Measurements from ENCODE around the gene TMEM131.

The TMEM131 gene

DNA sequence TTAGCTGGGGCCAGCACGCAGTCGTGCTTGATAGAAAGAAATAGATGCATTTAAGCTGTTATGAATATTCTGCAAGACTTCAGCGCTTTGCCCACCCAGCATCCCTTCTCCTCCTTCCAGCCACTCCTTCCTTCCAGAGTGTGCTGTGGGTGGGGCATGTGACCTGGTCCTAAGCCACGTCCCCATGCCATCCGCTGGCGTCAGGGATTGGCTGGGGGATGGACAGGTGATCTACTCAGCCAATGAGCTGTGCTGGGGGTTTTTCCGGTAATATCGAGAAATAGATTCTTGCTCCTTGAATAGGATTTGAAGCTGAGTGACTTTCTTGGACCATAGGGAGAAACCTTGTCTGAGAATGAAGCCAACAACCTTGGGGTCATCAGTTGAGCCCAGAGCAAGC, 287.1 kb downstream of the TMEM131 start:
- no peak for DNase-seq (ENCODE audit: low read depth)
- no peak overlapping the region for H3K4me3 ChIP-seq (ENCODE audit: low read depth, low read length)

- H3K4me3 ChIP-seq (ENCODE audit: low read depth, low read length) = no peak overlapping the region
- no peak for DNase-seq (ENCODE audit: low read depth)
Observed at GRCh38 chr2:97708048-97708380, 287.7 kb downstream of the TMEM131 start.

DNA sequence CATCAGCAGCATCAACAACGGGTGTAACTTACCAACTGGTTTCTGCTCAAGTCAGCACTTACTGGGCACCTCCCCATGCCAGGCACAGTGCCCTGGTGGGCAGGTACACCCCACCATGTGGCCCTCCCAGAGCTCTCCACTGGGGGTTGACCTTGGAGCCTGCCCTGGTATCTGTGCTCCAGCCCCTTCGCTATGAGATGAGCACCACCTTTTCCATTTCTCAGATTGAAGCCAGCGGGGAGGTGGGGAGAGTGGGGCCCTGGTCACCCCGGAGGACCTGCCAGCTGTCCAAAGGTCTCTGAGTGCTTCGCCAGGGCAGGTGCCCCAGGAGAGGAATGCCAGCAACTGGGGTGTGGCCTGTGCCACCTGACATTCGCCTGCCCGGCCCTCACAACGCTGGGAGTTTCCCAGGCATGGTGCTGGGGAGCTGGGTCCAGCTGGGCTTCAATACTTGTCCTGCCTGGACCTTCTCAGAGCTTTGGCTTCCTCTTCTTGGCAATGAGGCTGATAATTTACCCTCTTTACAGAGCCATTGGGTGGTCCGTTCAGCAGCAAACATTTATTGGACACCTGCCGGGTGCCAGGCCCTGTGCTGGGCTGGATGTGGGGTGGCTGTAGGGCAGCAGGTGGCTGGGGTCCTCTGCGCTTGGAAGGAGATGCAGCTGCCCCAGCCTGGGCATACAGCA, 288.2 kb downstream of the TMEM131 start:
- no peak overlapping the region for H3K4me3 ChIP-seq (ENCODE audit: low read depth, low read length)
- no peak for DNase-seq (ENCODE audit: low read depth)

DNA sequence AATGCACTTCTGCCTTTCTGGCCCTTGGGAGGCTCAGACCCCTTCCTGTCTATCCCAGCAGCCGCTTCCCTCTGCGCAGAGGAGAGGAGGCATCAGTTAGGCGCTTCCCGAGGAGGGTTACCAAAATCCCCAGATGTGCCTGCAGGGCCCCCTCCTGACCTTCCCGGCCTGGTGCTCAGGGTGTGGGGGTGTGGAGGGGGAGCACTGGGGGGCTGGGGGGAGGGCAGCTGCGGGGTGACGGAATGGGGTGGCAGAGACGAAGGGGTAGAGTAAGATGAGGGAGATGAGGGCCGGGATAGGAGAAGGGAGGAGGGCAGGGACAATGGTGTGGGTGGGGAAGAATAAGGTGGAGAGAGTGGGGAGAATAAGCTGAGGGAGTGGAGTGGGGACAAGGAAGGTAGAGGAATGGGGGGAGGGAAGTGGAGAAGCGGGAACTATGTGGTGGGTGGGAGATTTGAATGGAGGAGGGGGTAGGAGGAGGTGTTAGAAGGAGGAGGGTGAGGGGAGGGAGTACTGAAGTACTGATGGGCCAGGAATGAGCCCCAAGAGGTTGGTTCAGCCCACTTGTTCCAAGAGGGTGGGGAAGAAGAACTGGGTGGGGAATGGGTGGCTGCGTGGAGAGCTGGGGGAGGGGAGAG, 288.9 kb downstream of the TMEM131 start:
- DNase-seq (ENCODE audit: low read depth) = no peak
- H3K4me3 ChIP-seq (ENCODE audit: low read depth, low read length) = no peak overlapping the region

Data from skeletal muscle cell (primary cell).